Mammary epithelial cell (primary cell): ENCODE data around the gene MARS1.

ENCODE experiments used
- EZH2 ChIP-seq: IDR thresholded peaks from 2 replicates; pipeline ENCODE4 v1.6.1; 2012; ENCODE audit warnings: low read length, inconsistent platforms, borderline replicate concordance
- TF ChIP-seq, protein P1 (sequence below), 2 donors: IDR thresholded peaks in 1 of 2; conservative IDR thresholded peaks in 1 of 2; 2 replicates each; pipeline ENCODE4 v1.5.1; 2011 to 2012; ENCODE audit warnings: inconsistent platforms in 2 of 2, low read length in 2 of 2, mild to moderate bottlenecking in 2 of 2, control low read depth in 1 of 2, low read depth in 1 of 2; ENCODE audit not compliant: insufficient read depth in 1 of 2; ENCODE audit errors: extremely low read depth in 1 of 2

DNA sequence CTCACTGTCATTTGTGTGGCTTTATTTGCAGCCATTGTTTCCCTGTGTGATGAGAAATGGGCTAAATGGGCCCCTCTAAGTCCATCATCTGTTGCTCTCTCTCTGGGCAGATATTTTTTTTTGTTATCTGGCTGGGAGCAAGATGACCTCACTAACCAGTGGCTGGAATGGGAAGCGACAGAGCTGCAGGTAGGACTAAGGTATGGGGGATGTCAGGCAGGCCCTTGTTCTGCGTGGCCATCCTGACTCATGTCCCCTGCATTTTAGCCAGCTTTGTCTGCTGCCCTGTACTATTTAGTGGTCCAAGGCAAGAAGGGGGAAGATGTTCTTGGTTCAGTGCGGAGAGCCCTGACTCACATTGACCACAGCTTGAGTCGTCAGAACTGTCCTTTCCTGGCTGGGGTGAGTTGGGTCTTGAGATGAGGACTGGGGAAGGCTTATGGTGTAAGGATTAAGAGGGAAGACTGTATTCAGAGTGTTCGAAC is 1.3 kb downstream of the MARS1 start:
- TF ChIP-seq, protein P1, sequence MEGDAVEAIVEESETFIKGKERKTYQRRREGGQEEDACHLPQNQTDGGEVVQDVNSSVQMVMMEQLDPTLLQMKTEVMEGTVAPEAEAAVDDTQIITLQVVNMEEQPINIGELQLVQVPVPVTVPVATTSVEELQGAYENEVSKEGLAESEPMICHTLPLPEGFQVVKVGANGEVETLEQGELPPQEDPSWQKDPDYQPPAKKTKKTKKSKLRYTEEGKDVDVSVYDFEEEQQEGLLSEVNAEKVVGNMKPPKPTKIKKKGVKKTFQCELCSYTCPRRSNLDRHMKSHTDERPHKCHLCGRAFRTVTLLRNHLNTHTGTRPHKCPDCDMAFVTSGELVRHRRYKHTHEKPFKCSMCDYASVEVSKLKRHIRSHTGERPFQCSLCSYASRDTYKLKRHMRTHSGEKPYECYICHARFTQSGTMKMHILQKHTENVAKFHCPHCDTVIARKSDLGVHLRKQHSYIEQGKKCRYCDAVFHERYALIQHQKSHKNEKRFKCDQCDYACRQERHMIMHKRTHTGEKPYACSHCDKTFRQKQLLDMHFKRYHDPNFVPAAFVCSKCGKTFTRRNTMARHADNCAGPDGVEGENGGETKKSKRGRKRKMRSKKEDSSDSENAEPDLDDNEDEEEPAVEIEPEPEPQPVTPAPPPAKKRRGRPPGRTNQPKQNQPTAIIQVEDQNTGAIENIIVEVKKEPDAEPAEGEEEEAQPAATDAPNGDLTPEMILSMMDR (conservative IDR thresholded peaks at IDR 0.05 in 1 of 2, IDR thresholded peaks at IDR 0.05 in 1 of 2; ENCODE audit: extremely low read depth in 1 of 2, insufficient read depth in 1 of 2, low read depth in 1 of 2, low read length in 2 of 2): no peak
- TF ChIP-seq EZH2: no peak
